ENCODE measurements around the gene AXL.
A peak's percentile ranks its signal among the peaks of the same experiment; 100 is the strongest.
"Not testable (repeated sequence)": the region's sequence is repeated elsewhere in the genome, so short reads cannot be mapped to it uniquely, and the experiment has no call there.

The AXL gene

DNA sequence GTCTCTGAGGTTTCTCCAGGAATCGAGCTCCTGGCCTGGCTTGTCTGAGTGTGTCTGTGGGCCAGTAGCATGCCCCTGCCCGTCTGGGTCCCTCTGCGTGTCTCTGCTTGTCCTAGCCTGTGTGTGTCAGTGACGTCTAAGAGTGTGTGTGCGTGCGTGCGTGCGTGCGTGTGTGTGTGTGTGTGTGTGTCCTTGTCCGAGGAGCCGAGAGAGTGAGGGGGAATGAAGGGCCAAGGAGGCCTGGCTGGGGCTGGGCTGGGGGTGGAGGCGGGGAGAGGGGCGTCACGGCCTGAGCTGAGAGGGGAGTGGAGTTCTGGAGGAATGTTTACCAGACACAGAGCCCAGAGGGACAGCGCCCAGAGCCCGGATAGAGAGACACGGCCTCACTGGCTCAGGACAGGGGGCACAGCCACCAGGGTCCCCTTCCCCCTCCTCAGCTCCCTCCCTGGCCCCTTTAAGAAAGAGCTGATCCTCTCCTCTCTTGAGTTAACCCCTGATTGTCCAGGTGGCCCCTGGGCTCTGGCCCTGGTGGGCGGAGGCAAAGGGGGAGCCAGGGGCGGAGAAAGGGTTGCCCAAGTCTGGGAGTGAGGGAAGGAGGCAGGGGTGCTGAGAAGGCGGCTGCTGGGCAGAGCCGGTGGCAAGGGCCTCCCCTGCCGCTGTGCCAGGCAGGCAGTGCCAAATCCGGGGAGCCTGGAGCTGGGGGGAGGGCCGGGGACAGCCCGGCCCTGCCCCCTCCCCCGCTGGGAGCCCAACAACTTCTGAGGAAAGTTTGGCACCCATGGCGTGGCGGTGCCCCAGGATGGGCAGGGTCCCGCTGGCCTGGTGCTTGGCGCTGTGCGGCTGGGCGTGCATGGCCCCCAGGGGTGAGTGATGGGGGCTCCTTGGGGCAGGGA, at the start of gene AXL:
TSS of gene AXL (plus strand) at position 609 of the 893 bp plus-strand sequence. CDS start at position 779, 170 bp downstream.
- DNase-seq (no peak), ATAC-seq (no peak)

DNA sequence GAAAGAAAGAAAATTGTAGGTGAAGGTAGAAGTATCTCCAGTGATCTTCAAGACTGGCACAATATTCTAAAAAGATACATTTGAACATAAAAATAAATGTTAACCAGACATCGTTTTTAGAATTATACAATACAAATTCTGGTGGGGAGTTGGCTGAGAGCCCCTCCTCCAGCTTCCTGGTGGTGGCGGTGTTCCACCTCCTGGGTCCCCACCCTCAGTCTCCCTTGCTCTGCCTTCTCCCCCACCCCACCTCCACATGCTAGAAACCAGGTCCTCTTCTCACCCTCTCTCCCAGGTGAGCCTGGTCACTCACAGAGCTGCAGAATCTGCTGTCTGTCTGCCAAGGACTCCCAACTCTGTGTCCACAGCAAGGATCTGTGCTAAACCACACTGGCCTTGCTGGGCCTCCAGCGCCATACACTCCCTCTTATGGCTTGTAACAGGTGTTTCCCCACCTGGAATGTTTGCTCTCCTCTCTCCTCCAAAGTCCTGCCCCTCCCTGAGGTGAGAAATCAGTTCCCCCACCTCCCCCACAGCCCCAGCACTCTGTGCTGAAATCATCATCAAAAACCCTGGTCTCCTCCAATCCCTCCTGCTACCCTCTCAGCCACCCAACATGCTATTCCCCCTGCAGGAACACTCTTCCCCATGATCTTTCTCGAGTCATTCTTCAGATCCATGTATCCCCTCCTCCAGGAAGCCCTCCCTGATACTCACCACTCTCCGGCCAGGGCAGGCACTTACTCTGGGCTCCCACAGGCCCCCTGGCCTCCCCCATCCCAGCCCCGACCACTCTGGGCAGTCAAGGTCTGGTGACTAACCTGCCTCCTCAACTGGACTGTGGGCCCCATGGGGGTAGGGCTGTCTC, 46.5 kb upstream of the AXL start:
- ATAC-seq (no peak), DNase-seq (no peak)

GRCh38 chr19:41174297-41174928, 44.6 kb upstream of the AXL start:
- ATAC-seq (no peak), DNase-seq (no peak)

GRCh38 chr19:41175801-41176777, 42.9 kb upstream of the AXL start:
- peak; percentile 34 for DNase-seq
- ATAC-seq = peak; percentile 92

- not testable (repeated sequence) for ATAC-seq, DNase-seq
Observed at GRCh38 chr19:41180173-41180572, 38.9 kb upstream of the AXL start.

GRCh38 chr19:41186971-41187883, 31.8 kb upstream of the AXL start:
- DNase-seq (no peak), ATAC-seq (no peak)

DNA sequence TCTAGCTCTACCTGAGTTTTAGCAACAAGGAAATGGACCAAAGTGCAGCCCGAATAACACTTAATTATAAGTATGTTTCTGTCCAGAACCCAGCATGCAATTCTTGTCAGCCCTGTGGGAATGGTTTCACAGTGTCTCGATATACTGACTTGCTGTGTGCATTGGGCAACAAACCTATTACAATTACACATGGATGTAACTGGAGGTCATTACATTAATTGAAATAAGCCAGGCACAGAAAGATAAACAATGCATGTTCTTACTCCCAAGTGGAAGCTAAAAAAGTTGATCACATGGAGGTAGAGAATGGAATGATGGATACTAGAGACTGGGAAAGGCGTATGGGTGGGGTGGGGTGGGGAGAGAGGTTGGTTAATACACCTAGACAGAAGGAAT, 31.1 kb upstream of the AXL start:
- DNase-seq (no peak), ATAC-seq (no peak)

DNA sequence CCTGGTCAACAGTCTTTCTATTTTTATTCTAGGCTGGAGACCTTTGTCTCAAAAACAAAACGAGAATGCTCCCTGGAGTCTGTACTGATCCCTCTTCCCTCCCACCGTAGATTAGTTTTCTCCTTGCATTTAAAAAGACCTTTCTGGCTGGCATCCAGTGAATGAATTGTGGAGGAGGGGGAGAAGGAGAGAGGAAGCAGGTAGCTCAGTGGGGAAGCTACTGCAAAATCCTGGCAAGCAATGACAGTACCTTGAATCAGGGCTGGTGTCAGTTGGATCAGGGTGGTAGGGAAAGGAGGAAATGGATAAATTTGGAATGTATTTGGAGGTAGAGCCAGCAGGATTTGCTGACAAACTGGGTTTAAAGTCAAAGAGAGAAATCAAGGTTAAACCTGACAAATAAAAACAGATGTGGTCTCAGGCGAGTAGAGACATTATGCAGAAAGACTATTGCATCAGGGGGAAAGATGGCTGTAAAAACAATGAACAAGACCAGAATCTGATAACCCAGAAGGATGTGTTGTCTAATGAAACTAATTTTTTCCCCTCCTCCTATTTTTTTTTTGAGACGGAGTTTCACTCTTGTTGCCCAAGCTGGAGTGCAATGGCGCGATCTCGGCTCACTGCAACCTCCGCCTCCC, 29.5 kb upstream of the AXL start:
- ATAC-seq (no peak), DNase-seq (no peak)

- peak; percentile 23 for ATAC-seq
- DNase-seq = peak; percentile 24
Observed at GRCh38 chr19:41192574-41193429, 26.2 kb upstream of the AXL start, which contains the start of gene CYP2S1. Gene CYP2S1 (plus strand): TSS chr19:41193219. CDS start chr19:41193265, 46 bp downstream.

GRCh38 chr19:41193430-41194156, 25.4 kb upstream of the AXL start:
- DNase-seq (no peak), ATAC-seq (no peak)

DNA sequence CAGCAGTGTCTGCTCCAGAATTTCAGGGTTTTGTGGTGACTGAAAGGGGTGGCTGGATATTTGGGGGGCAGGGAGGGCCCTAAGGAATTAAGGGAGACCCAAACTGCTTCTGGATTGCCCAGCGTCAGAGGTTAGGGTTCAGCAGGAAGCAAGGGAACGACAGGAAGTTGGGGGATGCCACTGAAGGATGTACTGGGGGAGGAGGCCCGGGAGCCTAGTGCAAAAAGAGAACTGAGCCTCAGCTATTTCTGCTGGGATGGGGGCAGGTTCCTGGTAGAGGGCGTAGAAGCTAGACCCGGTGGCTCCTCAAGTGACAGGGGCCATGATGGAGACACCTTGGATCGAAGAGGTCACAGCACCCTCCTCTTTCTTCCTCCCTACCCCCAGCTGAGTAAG, 24.9 kb upstream of the AXL start:
- no peak for ATAC-seq
- DNase-seq = no peak

DNA sequence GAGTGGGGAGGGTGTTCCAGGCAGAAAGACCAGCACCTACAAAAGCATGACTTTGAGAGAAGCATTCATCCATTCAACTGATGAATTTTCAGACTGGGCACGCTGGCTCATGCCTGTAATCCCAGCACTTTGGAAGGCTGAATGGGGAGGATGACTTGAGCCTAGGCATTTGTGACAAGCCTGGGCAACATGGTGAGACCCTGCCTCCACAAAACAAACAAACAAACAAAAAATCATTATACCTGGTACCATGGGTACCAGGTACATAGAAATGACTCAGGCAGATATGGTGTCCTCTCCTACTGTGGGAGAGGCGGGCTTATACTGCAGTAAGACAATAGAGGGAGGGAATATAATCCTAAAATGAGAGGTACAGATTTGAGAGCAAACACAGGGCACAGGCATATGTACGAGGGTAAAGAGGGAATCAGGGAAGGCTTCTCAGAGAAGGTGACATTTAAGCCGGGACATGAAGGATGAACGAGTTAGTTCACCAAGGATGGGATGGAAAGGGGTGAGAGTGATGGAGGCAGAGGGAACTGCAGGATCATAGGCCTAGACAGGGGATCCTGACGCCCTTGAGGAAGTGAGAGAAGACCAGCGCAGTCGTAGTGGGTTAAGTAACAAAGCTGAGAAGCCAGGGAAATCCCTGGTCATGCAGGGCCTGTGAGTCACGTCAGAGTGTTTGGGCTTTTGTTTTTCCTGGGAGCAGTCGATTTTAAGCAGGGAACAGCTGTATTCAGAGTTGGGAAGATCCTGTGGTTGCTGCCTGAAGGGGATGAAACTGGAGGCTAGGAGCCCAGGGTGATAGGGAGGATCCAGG, 23.1 kb upstream of the AXL start:
- no peak for ATAC-seq

GRCh38 chr19:41198559-41198958, 20.5 kb upstream of the AXL start:
- DNase-seq = no peak
- ATAC-seq = no peak

More for the DNA sequence above, 23.1 kb upstream of the AXL start:
- DNase-seq = no peak

GRCh38 chr19:41203371-41203770, 15.7 kb upstream of the AXL start:
- DNase-seq (no peak), ATAC-seq (no peak)

- DNase-seq = peak; percentile 83
- ATAC-seq = peak; percentile 94
Observed at GRCh38 chr19:41204338-41204737, 14.7 kb upstream of the AXL start.

- ATAC-seq (peak; percentile 33), DNase-seq (no peak)
Observed at GRCh38 chr19:41205995-41206394, 13.0 kb upstream of the AXL start.

DNA sequence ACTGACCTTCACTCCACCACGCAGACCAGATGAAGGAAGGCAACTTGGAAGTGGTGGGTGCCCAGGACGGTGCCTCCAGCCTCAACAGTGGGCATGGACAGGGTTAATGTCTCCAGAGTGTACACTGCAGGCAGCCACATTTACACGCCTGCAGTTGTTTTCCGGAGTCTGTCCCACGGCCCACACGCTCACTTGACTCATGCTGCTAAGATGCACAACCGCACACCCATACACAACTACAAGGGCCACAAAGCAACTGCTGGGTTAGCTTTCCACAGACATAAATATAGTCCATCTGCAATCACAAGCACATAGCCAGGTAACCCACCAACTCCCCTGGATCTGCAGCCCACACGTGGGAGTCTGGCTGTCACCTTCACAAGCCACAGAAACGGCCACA, 12.6 kb upstream of the AXL start:
- ATAC-seq = no peak
- DNase-seq = no peak
